Skin of body (tissue), 2 donors: ENCODE measurements around the gene DMGDH. TPM values are rescaled to one million over a fixed set of nuclear protein-coding genes. Genes with fewer than 3 reads are reported as not detected.
A peak's percentile ranks its signal among the peaks of the same experiment; 100 is the strongest.
"Not testable (repeated sequence)": the region's sequence is repeated elsewhere in the genome, so short reads cannot be mapped to it uniquely, and the experiment has no call there.

Source experiments
- DNase-seq: peaks from one replicate; lab custom pipeline; 2025; lab: John Stamatoyannopoulos, UW
- total RNA-seq: library from RNA; depleted of rRNA; stranded (reverse); fragments of >200 nt; gene quantifications from one replicate; pipeline ENCODE4 v1.2.3, GENCODE V29; 2014

Gene DMGDH
- total RNA-seq, 1 donor from 2014 or later: 3.3 TPM

DNA sequence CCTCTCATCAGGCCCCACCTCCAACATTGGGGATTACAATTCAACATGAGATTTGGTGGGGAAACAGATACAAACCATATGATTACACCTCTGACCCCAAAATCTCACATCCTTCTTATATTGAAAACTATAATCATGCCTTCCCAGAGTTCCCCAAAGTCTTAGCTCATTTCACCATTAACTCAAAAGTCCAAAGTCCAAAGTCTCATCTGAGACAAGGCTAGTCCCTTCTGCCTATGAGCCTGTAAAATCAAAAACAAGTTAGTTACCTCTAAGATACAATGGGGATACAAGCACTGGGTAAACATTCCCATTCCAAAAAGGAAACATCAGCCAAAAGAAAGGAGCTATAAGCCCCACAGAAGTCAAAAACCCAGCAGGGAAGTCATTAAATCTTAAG lies 57.6 kb downstream of the DMGDH start:
- DNase-seq: no peak

DNA sequence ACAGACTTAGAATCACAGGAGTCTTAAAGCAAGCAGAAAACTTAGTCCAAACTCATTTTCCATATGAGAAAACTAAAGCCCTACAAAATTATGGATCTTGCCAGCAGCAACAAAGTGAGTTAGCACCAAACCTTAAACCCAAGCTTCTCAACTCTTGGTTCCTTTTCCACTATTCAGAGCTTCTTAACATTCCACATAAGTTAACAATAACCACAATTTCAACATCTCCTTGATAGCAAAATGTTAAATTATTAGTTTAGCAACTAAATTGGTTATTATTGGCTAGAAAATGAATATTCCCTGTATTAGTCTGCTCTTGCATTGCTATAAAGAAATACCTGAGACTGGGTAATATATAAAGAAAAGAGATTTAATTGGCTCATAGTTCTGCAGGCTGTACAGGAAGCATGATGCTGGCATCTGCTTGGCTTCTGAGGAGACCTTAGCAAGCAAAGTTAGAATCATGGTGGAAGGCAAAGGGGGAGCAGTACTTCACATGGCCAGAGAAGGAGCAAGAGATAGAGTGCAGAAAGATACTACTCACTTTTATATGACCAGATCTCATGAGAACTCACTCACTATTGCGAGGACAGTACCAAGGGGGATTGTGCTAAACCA lies 58.1 kb downstream of the DMGDH start:
- DNase-seq: no peak

DNA sequence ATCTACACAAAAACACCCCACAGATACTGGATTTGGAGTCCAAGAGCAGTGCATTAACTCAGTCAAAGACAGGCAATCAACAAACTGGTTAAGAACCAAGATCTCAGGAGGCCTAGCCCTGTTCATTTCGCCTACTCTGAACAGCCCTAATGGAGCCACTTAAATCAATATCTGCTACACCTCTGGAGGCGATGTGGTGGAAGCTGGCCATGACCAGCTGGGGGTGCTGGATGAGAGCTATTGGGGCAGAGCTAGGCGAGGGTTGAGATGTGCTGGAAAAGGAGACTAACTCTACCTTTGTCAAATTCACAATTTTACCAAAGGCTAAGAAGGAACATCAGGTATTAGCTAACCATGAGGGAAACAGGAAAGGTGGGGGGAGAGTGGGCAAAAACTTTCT lies 61.1 kb downstream of the DMGDH start:
- DNase-seq: no peak

DNA sequence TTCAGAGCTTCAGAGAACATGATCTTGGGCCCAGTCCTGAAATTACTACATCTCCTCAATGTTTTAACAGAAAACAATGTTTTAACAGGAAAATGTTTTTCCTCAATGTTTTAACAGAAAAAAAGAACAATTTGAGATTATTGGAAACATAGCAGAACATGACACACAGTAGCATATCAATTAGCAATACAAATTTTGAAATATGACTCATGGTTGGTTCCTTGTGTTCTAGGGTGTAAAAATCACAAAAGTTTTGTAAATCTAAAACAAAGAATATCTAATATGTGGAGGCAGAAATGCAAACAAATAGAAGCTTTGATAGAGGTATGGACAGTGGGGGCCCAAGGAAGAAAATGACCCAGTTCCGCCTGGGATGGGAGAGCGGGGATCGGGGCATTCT lies 61.6 kb downstream of the DMGDH start:
- no peak for DNase-seq

DNA sequence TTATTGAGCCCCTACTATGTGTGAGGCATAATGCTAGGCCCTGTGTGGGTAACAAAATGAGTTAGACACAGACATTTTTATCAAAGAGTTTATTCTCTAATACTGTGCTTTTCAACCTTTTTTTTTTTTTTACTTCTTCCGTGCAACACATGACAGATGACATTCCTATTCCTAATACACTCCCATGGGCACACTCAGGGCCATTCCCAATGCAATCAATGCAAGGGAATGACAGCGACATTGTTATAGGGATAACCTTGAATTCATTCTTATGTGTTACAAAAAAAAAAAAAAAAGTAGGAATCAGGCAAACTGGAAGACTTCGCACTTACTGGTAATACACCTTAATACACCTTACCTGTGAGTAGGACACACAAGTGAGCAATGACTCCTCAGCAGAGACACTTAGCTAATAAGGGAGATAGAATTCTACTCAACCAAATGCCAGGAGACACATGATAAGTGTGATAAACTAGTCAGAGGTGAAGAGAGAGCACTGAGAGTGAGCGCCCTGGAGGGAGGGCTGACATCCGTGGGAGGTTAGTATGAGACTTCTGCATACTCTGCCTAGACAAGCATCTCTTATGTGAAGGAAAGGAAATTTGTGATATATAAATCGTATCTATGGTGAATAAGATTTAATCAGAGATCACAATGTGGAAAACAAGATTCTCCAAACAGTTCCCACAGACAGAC lies 63.4 kb downstream of the DMGDH start:
- DNase-seq: no peak

DNA sequence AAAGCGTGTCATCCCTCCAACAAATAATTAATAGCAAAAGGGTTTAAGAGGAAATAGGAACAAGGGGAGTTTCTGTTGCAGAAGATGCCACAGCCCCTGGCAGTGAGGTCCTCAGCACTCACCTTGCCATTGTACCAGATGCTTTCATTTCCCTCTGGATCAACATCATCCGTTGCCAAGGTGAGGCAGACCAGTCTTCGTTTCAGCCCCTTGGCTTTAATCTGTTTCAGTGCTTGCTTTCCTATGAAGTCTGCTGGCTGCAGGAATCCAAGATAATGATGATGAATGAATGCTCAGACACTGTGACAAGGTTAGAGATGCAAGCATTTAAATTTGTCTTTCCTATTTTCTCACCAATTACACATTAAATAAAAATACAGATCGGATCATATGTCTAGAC lies 64.3 kb downstream of the DMGDH start:
- DNase-seq: no peak

DNA sequence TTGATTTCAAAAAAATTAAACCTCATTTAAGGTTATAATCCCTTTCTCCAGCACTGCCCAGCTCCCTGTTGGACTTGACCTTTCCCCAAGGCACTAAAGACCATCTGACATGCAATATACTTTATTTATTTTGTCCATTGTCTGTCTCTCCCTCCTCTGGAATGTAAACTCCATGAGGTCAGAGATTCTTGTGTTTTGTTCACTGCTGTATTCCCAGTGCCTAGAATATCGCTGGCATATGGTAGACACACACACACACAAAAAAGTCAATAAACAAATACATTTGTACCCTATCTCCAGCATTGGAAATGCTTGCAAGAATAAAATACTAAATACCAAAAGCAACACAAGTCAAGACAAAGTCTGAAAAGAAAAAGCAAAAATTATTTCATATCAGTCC lies 67.1 kb downstream of the DMGDH start:
- no peak for DNase-seq

DNA sequence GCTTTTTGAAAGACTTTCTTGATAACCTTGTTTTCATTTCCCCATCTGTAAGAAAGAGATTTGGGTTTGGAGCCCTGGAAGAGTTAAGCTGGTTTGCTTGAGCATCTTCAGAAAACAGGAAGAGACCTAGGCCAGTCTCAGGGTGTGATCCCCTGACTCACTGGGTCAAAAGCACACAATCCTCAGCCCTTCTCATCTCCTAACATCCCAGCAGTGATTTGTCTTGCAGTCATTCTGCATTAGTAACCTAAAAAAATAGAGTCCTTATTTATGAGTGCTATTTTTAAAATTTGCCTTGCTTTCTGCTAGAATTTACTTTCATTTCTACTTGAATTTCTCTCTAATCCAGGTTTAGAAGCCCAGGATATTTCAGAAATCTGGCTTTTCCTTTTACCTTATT lies 68.0 kb downstream of the DMGDH start:
- DNase-seq: no peak

DNA sequence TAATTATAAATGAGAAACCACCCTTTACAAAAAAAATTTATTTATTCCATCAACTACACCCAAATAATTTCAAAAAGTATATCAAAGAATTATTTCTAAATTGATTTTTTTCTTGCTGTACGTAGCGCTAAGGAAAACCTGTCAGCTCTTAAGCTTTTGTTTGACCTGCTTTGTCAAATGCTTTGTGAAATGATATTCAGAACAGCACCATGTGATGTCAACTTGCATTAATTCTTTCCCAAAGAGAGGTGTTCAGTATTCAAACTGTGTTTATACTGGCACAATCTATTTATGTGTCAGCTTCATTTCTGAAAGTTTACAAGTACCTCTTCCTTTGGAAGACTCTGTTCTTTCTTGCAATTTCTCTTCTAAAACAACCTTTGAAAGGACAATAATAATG lies 72.4 kb downstream of the DMGDH start:
- DNase-seq: no peak

DNA sequence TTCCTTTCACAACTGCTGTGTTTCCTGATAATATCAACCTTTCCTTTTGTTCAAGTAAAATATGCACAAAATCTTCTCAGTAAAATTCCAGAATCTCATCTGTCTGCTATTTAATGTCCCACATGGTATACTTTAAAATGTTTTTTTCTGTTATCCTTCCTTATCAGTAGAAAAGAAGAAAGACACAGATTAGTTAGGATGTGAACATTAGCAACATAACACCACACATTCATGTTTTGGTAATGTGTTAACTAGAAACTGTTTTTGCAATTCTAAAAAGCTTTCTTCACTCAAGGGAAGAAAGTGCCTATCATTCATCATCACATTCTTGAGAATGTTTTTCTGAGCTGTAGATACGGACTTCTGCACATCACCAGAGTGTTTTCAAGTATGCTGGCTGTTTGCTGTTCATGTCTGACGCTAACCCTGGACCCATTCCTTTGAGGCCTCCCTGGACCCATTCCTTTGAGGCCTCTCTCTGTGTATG lies 73.9 kb downstream of the DMGDH start:
- DNase-seq: no peak

DNA sequence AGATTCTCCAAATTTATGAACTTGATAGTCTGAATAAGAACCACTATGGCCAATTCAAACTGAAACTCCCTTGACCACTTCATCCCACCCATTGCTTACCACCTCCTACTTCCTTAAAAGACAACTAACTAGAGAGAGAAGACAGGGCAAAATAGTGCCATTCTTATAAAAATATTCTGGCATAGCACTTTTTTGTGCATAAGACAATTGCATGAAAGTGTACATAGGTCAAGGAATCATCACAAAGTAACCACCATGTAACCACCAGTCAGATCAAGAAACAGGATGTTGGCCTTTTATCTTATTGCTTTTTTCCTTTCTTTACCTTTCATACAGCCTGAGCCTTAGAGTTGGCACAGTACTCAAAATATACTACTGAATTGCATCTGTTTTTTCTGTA lies 76.3 kb downstream of the DMGDH start:
- no peak for DNase-seq

DNA sequence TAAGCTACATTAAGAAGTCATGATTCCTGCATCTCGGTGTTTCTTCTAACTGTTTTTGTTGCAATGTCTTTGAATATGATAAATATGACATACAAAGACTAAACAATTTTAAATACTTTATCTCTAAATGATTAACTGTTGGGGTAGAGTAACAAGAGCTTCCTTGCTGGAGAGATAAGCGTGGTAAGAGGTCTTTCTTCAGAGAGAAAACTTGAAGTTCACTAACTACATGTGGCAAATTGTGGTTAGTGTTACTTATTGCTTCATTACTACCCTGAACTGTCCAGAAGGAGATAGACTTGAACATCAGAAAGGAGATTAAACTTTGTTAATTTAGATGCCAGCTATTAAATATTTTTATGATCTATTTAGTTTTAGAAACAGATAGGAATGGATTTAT lies 77.3 kb downstream of the DMGDH start:
- DNase-seq: no peak

DNA sequence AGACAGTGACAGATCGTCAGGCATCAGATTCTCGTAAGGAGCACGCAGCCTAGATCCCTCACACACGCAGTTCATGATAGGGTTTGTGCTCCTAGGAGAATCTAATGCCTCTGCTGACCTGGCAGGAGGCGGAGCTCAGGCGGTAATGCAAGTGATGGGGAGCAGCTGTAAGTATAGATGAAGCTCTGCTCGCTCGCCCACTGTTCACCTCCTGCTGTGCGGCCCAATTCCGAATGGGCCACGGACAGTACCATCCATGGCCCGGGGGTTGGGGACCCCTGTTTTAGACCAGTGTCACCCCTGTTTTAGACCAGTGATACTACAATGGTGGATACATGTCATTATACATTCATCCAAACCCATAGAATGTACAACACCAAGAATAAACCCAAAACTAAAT lies 80.4 kb downstream of the DMGDH start:
- no peak for DNase-seq

DNA sequence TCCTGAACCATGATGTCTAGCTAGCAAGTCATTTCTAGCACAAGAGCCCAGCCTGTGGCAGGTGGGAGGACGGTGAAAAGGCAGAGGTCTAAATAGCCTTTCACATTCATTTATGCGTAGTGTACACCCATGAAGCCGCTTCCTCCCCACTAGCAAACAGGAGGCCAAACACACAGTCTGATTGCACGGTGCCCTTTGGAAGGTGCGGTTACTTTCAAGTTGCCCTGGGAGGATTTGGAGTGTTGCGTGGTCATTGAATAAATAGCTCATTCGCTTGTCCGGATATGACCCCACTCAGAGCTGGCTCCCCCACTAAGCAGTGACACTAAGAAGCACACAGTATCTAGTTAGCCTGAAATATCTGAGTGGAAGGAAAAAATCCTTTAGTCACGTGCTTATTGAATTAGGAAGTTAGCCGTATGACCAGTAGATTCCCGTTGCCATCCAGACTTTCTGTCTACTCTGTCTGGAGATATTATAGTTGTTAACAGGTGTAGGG lies 83.7 kb downstream of the DMGDH start:
- peak; percentile 26 for DNase-seq

DNA sequence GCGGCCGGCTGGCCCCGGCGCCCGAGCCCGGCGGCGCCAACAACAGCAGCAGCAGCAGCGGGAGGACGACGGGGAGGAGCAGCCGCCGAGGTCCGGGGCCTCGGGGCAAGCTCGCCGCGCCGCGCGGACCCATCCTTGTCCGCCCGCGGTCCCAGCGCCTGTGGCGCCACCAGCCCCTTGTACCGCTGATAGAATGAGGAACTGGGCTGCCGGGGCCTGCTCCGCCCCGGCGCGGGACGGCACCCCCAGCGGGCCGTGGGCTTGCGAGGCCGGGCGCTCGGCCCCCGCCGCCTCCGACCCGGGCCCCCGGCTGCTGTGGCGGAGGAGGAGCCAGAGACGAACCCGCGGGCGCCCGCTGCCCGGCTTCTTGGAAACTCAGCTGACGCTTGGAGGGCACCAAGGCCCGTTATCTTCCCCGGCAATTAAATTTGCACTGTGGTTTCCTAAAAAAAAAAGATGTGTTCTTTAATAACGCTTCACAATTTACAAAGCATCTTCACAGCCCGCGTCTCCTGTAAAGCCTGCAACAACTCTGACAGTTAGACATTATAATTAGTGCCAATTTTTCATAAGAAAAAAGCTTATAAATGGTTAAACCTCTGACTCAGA lies 84.3 kb downstream of the DMGDH start, which contains the start of gene ARSB:
TSS of gene ARSB (minus strand) at position 195 of the 609 bp plus-strand sequence. CDS start at position 133, 62 bp downstream.
- DNase-seq: peak; percentile 18

DNA sequence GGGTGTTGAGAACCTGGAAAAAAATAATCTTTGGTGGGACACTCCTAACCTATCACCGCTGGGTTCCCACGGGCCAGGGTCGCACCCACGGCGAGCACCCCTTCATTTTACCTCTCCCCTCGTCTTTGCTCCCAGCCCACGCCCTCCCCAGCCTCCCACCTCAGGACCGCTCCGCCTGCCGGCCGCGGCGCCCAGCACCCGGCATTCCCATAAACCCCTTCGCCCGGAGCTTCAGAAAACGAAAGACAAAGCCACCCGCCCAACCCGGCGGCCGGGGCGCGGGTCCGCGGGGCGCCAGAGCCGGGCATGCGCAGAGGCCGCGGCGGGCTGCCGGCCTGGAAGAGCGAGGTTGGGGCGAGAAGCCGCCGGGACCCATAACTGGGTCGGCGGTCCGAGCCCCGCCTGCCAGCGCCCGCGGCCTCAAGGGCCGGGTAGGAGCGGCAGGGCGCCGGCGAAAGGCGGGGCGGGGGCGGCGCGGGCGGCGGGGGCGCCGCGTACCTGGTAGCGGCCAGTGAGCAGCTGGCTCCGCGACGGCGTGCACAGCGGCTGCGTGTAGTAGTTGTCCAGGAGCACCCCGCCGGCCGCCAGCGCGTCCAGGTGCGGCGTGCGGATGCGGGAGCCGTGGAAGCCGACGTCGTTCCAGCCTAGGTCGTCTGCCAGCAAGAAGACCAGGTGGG lies 84.9 kb downstream of the DMGDH start:
- DNase-seq: peak; percentile 67

DNA sequence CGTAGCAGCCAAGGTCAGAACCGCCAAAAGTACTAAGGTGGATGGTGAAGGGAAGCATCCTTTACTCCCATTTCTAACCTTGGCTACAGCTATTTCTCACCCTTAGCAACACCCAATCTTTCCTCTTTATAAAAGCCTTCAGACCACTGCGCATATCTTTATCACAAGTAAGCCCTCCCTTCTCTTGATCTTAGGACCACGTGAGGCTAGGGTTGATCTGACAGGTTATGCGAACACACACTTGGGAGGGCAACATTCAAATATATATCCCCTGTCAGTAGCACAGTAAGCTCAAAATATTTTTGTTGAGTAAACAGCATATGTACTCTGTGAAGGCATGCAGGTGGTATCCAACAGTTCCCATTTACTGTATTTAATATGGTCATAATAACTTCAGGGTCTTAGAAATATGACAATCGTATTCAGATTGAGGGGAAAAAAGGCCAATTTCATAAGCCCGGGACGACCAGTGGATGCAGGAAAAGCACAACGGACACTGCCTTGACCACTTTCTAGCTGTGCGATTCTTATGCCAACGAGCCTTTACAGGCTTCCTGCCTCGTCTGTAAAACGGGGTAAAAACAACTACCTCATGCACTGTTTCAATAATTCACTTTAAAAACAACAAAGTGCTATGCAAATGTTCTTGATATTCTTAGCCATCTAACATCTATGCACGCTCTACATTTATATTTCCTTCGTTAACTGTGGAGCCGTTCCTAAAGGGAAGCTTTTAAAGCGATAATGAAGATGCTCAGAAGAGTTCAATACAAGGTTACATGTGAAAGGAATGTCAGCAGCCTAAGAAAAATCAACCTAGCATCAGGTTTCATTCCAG lies 85.7 kb downstream of the DMGDH start:
- DNase-seq: no peak

DNA sequence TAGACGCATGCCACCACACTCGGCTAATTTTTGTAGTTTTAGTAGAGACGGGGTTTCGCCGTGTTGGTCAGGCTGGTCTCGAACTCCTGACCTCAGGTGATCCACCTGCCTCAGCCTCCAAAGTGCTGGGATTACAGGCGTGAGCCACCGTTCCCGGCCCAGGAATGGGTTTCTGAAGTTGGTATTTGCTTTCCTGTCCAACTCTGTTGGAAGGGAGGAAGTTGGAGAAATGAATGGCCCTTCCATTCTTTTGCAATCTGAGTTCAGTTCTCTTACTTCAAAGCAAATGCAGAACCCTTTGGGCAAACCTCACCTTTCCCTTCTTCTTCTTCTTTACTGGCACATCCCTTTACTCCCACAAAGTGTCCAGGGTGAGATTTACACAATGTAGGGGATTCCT lies 86.3 kb downstream of the DMGDH start:
- not testable (repeated sequence) for DNase-seq

DNA sequence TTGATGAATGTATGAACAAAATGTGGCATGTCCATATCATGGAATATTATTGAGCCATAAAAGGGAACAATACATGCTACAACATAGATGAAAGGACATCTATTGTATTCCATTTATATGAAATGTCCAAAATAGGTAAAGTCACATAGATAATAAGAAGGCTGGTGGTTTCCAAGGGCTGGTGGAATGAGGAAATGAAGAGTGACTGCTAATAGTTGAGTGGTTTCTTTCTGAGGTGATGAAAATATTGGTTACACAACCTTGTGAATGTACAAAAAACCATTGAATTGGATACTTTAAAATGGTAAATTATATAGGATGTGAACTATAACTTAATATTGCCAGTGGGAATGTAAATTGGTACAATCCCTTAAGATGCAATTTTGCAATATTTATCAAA lies 89.6 kb downstream of the DMGDH start:
- DNase-seq: no peak

DNA sequence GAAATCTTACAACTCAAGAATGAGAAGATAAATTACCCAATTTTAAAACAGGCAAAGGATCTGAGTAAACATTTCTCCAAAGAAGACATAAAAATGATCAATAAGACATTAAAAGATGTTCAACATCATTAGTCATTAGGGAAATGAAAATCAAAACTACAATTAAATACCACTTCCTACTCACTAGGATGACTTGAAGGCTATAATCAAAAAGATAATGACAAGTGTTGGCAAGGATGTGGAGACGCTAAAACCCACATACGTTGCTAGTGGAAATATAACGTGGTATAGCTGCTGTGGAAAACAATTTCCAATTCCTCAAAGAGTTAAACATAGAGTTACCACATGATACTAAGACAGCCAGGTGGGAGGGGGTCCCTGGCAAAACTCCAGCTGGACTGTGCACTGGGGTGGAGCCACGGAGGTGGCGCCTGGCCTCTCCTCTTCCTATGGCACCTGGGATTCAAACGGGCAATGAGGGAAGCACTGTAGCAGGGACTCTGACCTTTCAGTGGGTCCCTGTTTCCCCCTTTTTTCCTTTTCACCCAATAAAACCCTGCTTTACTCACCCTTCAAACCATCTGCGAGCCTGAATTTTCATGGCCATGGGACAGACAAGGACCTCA lies 90.2 kb downstream of the DMGDH start:
- no peak for DNase-seq

DNA sequence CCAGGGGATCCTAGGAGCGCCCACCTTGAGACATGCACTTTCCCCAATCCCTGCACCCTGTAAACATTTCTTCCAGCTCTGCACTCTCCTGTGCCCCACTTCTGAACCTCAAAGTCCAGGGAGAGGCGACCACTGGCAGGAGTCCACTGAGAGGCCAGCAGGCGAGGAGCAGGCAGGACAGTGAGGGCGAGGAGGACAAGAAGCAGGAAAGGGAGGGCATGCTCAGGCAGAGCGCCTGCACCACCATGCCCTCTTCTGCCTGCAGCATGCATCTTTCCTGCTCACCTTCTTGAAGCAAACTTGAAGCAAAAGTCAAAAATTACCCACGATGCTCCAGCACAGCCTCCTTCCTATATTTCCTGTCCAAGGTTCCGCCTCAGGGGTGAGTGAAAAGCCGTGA lies 94.4 kb downstream of the DMGDH start:
- no peak for DNase-seq
